Limb (tissue), 2 donors: ENCODE data around the gene RNF4.
"Not testable (repeated sequence)": the region's sequence is repeated elsewhere in the genome, so short reads cannot be mapped to it uniquely, and the experiment has no call there.

Experiments used
- DNase-seq, 2 donors: peaks; one replicate each; pipeline ENCODE4 v3.0.0-alpha.2; 2016; ENCODE audit errors: extremely low spot score in 2 of 2

The RNF4 gene

DNA sequence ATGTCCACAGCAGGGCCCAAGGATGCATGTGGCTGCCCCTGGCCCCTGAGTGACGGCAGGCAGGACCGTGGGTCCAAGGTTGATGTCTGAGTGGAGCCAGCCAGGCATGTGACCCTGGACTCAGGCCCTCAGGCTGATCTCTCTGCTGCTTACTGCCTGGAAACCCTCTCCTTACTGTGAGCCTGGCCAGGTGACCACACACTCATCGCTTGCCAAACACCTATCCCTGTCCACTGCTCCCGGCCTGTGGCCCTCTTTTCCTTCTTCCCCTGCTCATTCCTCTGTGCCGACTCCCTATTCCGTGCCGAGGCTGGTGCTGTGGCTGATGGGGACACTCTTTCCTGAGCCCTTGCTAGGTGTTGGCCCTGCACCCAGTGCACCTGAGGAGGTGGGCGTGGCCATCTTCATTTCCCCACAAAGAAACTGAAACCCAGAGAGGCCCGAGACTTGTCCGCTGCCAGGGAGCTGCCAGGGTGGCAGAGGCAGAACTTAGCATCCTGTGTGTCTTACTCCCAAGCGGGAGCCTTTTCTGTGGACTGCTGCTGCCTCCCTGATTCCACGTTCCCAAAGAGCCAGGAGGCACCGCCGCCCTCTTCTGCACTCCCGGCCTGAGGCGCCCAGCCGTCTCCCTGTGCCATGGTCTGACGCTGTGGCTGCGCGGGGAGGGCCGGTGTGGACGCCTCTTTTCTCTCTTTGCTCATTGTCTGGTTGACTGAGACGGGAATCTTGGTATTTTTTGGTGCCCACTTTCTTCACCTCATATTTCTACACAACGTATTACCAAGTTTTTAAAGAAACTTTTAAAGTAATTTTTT lies 11.2 kb upstream of the RNF4 start:
- DNase-seq: no peak

DNA sequence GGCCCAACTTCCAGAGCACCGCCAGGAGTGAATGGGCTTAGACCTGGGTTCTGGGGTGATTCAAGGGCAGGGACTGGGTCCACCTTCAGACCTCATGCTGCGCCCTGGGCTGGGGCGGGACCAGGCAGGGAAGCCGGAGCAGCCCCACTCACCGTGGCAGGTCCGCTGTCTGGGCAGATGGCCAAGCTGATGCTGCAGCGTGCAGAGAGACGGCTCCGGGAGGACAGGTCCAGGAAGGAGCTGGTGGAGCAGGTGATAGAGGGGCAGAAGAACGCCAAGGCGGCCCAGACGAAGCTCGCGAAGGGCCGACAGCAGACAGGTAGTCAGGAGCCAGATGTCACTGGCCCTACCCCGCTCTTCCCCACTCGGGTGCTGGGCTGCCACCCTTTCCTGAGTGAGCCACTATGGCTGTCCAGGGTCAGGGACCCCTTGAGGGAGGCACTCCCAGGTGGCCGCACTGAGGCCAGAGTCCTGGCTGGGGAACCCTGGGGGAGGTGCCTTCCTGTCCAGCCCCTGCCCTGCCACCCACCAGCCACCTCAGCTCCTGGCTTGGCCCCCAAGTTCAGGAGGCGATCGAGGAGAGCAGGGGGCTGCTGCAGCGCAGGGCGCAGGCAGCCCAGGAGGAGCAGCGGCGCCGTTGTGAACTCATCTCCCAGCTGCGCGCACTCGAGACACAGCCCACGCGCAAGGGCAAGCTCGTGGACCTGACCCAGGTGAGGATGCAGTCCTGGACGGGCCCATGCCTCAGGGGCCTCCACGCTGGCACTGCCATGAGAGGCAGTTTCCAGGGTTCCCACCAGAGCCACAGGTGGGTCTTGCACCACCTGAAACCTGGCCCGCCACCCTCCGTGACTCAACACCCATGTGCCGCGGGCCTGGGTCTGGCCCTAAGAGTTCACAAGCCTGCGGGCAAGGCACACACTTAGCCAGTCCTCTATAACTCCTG lies 10.1 kb upstream of the RNF4 start:
- peak in 1 of 2 donors; percentile 32 for DNase-seq

DNA sequence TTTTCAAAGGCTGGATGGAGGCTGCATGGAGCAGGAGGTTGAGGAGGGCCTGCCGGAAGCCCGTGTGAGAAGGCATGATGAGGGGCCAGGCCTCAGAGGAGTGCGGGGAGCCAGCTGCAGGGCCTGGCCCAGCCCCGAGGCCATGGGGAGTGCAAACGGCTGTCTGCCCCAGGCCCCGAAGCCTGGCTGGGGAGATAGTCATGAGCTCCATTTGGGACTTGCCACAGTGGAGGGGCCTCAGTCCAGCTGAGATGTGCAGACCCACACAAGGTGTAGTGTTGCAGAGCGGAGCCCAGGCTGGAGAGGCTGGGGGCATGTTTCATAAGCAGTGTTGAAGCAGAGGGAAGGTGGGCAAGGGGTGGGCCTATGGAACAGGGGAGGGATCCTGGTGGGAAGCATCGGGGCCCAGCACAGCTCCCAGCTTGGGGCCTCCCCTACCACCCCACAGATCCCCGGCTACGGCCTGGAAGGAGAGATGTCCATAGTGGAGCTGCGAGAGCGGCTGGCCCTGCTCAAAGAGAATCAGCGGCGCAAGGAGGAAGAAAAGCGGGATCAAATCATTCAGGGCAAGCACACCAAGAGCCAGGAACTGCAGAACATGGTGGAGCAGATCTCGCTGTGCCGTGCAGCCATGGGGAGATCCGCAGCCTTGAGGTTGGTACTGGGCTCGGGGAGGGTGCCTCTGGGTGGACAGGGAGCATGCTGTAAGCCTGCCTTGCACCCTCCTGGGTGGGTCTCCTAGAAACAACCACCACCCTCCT lies 9.1 kb upstream of the RNF4 start:
- DNase-seq: no peak

DNA sequence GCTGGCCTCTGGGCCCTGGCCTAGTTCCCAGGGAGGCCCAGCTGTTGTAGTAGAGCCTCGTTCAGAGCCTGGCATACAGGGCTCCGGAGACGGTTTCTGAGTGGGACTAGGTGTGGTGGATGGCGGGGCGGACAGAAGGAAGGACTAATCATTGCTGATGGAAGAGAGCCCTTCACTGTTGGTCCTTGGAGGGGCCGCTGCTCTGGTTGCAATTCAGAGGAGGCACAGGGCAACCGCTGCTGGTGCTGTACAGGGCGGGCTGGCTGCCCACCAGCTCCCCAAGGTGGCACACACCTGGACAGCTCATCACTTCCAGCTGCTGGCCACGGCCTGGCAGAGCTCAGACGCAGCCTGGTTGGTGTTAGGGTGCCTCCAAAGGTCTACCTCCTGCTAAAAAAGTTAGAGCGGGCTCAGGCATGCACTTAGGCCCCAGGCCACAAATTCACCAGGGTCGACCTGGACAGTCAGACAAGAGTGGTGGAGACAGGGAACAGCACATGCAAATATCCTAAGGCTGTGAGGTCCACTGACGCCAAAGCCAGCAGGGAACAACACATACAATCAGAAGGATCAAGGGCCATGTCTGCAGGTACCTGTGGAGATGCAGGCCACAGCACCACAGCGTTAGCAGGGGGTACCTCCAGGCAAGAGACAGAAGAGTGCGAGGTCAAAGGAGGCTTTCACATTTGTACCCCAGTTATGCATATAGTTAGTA lies 7.5 kb upstream of the RNF4 start:
- peak in 1 of 2 donors; percentile 19 for DNase-seq

DNA sequence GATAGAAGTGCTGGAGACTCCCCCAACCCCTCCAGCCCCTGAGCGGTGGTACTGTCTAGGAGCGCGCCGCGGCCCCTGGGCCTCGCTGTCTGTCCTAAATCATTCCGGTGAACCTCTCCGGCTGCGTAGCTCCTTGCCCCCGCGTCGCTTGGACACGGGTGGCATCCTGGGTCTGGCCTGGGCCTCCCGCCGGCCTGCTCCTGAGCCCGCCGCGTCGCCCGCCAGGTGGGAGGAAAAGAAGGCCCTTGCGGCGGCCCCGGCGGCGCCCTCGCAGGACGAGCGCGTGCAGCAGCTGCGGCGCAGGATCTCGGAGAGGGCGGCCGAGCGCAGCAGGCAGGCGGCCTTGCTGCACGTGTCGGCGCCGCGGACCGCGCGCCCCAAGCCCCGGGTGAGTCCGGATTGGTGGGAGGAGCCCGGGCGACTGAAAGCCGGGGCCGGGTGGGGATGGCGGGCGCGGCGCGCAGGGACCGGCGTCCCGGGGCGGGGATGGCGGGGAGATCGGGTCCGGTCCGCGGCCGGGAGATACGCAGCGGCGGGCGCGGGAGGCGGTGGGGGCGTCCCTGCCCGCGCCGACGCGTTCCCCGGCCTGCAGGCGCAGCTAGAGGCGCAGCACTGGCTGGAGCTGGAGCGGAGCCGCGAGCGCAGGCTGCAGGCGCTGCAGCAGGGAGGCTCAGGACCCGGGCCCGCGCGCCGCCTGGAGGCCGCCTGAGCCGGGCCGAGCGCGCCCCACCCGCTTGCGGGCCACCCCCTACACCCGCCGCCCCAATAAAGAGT lies 6.5 kb upstream of the RNF4 start:
- peak; percentile 82 to 83 for DNase-seq

DNA sequence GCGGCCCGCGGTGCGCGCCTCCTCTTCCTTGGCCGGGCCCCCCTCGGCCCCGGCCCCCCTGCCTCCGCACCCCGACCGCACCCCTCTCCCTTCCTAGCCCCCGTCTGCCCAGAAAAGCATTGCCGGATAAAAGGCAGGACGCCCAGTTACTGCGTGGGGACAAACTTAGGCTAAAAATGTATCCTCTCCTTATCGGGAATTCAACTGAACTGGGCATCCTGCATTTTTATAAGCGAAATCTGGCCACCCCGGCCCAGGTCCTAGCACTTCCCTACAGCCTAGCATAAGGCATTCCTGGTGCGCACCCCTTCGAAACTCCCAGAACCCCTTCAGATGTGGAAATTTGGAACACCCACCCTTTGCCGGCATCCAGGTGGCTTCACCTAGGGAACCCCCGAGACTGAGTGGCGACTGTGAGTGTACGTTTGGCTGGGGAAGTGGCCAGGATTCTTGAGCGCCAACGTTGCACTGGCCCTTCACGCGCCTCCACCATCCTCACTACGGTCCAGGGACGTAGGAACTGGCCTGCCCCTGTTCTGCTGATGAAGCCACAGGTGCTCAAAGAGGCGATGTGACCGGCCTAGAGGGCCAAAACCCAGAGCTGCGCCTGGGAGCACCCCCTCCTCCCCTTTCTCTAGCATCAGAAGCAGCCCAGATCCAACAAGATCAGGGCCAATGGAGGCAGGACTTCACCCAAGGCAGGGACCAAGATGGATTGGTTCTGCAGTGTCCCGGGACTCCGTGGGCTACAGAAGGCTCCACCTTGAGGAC lies 5.7 kb upstream of the RNF4 start:
- no peak for DNase-seq

DNA sequence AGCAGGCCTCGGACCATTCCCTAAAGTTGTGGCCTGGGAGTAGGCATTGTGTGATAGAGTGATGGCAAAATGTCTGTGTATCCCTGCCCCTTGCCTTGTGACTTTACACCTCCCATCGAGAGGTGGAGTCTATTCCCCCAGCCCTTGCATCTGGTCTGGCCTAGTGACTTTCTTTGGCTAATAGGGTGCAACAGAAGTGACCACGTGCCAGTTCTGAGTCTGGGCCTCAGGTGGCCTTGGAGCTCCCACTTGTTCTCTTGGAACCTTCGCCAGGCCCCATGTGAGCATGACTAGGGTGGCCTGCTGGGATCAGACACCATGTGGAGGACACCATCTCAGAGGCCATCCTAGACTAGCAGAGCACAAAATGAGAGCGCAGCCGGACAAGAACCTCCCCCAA lies 3.9 kb upstream of the RNF4 start:
- DNase-seq: no peak

DNA sequence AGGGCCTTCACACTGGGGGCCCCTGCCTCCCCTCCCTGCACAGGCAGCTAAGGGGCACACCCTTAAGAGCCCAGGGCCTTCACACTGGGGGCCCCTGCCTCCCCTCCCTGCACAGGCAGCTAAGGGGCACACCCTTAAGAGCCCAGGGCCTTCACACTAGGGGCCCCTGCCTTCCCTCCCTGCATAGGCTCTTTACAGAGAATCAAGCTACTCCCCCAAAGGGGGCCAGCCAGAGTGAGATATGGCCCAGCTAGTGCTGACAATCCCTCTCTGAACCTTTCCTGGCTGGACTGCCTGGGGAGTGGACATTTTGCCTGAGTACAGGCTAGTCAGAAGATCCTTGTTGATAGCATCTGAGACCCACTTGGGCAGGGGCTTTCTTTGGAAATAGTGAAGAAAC lies 3.4 kb upstream of the RNF4 start:
- DNase-seq: not testable (repeated sequence)

DNA sequence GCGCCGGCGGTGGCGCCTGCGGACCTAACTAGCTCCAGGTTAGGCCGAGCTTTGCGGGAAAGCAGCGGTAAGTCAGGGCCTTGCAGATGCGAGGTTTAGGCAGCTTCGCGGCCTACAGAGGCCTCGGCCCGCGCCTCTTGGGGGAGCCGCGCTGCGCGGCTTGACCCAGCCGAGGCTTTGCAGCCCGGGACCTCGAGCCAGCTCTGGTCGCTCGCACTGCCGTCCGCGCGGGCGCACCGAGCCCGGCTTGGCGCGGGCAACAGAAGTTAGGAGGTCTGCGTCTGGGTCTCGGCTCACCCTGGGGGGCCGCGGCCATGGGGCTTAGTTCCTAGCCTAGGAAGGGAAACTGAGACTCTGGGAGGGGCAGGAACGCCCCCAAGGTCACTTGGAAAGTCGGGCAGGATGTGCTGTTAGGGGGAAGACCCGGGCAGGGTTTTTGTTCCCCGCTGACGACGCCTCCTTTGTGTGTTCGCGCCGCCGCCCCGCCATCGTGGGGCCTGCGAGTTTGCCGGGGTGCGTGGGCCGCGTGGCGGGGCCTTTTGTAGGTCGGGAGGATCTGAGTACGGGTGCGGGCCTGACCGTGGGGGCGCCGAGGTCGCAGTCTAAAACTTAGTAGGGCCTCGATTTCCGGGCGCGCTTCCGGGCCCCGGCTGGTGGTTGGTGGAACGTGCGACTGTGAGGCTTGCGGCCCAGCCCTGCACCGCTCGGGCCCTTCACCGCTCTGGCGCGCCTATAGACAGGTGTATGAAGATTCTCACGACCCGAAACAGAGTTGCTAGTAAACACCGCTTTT lies 482 bp downstream of the RNF4 start:
- DNase-seq: peak in 1 of 2 donors; percentile 51

DNA sequence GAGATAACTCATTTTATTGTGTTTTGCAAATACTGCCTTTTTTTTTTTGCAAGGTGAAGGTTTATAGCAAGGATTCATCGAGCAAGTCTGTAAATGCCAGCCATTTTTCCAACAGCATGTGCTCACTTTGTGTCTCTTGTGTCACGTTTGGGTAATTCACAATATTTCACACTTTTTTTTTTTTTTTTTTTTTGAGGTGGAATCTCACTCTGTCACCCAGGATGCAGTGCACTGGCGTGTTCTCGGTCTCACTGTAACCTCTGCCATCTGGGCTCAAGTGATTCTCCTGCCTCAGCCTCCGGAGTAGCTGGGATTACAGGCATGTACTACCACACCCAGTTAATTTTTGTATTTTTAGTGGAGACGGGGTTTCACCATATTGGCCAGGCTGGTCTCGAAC lies 1.9 kb downstream of the RNF4 start:
- no peak for DNase-seq

DNA sequence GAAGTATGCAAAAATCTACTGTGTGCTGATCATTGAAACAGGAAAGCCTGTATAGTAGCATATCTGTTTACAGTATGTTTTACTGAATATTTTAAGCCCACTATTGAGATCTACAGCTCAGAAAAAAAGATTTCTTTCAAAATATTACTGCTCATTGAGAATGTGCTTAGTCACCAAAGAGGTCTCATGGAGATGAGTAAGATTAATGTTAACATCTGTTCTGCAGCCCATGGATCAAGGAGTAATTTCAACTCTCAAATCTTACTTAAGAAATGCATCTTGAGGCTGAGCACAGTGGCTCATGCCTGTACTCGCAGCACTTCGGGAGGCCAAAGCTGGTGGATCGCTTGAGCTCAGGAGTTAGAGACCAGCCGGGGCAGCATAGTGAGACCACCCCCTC lies 3.3 kb downstream of the RNF4 start:
- DNase-seq: no peak

DNA sequence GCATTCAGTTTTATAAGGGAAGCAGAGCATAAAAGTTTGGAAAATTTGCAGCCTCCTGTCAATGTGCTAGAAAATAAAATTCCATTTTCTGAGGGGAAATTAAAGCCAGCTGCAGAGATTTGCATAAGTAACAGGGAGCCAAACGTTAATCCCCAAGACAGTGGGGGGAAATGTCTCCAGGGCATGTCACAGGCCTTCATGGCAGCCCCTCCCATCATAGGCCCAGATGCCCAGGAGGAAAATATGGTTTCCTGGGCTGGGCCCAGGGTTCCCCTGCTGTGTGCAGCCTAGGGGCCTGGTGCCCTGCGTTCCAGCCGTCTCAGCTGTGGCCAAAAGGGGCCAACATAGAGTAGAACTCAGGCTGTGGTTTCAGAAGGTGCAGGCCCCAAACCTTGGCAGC lies 9.3 kb downstream of the RNF4 start:
- no peak for DNase-seq

DNA sequence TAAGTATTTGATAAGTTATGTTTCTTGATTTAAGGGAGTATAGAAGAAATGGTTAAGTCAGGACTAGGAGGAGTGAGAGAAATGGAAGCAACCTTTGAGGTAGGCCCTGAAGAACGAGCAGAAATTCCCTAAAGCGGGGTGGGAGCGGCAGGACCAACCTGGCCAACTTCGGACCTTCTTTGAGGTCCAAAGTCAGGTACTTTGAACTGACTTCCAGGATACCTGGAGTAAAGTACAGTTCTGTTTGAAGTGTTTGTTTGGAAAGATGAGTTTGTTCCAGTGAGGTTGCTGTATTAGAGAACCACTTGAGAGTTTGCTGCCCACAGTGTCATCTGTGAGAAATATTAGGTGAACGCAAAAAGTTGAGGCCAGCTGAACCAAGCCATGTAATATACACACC lies 11.7 kb downstream of the RNF4 start:
- no peak for DNase-seq

DNA sequence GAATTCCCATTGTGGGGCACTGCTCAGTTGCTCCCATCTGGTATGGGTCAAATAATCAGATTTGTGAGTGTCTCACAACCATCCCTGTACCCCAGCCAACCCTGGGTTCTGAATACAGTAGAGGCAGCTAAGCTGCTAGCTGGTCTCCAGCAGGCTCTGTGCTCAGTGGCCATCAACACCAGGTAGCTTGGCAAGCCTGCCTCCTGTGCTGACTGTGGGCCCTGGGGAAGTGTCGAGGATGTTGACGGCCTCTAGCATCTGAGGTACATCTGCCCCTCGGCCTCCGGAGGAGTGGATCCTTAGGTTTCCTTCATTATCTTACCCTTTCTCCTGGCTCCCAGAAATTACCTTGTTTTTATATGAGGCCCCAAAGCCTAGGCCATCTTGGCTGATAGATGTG lies 13.3 kb downstream of the RNF4 start:
- DNase-seq: no peak

DNA sequence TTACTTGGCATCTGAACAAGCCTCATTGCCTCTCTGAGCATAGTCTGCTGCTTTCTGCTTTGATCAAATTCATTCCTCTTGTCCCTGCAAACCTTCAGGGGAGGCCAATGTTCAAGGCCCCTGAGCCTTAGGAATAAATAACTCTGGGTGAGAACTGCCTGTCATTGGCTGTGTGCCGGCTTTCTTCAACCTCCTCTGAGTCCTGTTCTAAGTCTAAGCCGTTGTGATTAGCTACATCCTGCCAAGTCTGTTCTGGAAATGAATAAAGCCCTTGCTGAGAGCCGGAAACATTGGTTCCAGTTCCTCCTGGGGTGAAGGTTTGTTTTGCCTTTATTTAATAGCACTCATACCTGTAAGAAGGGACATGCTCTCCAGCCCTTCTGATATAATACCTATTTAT lies 13.8 kb downstream of the RNF4 start:
- no peak for DNase-seq

DNA sequence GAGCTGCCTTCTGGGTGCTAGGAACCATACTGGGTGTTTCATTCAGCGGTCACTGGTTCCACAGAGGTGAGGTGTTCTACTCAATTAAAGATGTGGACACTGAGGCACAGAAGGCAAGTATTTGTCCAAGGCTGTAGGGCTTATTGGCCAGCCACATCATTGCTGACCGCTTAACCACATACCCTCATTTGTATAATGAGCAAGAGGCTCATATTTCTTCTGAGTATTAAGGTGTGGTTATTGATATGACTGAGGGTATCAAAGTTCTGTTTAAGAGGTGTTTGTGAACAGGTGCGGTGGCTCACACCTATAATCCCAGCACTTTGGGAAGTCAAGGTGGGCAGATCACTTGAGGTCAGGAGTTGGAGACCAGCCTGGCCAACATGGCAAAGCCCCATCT lies 14.3 kb downstream of the RNF4 start:
- DNase-seq: no peak

DNA sequence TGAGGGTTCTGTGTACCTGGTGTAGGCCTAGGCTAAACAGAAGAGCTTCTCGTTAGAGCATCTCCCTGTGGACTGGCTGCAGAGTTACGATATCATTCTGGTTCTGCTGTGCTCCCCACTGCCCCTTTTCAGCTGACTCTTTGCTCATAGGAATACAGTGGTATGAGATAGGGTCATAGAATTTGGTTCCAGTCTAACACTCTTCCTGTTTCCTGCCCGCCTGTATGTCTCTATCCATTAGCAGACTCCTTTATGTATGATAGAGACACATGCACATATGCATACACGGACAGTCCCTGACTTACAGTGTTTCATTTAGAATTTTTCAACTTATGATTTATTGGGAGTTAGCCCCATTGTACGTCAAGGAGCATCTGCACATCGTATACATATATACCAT lies 15.3 kb downstream of the RNF4 start:
- no peak for DNase-seq

DNA sequence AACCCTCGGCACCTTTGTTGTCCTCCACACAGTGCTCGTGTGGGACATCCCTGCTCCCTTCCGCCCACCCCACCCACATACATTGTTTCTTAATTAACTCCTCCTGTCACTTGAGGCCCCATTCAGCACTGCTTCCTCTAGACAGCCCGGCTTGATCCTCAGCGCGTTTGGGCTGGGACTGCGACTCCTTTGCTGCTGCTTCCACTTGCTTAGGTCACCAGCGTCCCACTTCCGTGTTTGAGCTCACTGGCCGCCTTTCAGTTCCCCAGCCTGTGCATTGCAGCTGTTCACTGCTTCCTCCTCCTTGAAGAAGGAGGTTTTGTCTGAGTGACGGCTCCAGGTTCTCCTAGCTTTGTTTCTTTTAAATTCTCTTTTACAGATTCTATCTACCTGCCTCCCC lies 16.1 kb downstream of the RNF4 start:
- DNase-seq: peak in 1 of 2 donors; percentile 36

DNA sequence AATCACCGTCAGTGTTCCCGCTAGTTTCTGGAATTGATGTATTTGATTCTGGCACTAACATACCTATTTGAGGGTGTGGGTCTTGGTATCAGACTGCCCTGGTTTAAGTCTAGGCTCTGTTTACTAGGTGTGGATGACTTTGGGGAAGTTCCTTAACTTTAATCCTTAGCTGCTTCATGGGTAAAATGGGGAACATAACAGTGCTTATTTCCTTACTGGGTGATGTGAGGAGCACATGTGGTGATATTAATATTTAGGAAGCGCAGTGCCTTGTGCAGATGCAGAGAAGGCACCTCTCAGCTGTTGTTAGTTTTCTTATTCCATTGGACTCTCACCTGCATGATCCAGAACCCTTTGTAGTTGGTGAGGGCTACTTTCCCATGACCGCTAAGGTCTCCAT lies 17.1 kb downstream of the RNF4 start:
- no peak for DNase-seq
